ENCODE data around the gene CACUL1.

DNA sequence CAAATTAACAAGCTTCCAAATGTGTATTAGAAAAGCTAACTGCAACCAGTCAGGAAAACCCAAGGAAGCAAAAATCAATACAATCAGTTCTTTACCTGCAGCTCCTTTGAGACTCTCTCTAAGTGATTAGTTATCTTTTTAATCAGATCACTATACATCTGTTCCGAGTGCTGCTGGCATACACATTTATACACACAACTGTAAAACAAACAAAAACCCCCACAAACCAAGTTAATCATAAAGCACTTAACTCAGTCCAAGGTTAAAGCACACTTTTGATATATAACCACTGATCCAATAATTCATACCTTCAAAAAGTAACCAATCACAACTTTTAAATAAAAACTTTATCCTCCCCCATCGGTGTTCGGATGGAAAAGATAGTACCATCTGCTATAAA is 25.6 kb downstream of the CACUL1 start:
- TF ChIP-seq, protein P1, sequence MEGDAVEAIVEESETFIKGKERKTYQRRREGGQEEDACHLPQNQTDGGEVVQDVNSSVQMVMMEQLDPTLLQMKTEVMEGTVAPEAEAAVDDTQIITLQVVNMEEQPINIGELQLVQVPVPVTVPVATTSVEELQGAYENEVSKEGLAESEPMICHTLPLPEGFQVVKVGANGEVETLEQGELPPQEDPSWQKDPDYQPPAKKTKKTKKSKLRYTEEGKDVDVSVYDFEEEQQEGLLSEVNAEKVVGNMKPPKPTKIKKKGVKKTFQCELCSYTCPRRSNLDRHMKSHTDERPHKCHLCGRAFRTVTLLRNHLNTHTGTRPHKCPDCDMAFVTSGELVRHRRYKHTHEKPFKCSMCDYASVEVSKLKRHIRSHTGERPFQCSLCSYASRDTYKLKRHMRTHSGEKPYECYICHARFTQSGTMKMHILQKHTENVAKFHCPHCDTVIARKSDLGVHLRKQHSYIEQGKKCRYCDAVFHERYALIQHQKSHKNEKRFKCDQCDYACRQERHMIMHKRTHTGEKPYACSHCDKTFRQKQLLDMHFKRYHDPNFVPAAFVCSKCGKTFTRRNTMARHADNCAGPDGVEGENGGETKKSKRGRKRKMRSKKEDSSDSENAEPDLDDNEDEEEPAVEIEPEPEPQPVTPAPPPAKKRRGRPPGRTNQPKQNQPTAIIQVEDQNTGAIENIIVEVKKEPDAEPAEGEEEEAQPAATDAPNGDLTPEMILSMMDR (IDR thresholded peaks at IDR 0.05; ENCODE audit: poor library complexity) = no peak
- TF ChIP-seq EZH2 (IDR thresholded peaks at IDR 0.05; ENCODE audit: borderline replicate concordance) = no peak
- TF ChIP-seq EZH2phosphoT487 (IDR thresholded peaks at IDR 0.05; ENCODE audit: low read depth, severe bottlenecking, unreplicated experiment) = no peak

Data from hepatocyte (in vitro differentiated cells).